HEK293T (cell line): Measurements from ENCODE around the gene KRT25.

Source experiments
- CTCF ChIA-PET: fragments of 350-600 bp; formaldehyde crosslinking; extraction: SDS; loops from one replicate; lab custom pipeline; 2021; ENCODE audit warnings: antibody characterized with exemption, inconsistent platforms; lab: Yijun Ruan, JAX
- POLR2A ChIA-PET: fragments of 350-600 bp; formaldehyde crosslinking; extraction: SDS; loops from one replicate; lab custom pipeline; 2020; ENCODE audit warnings: antibody characterized with exemption, inconsistent platforms; lab: Yijun Ruan, JAX
- DNase-seq: peaks from one replicate; pipeline ENCODE4 v3.0.0; 2012; ENCODE audit warnings: mixed read lengths; ENCODE audit errors: extremely low spot score
- ARNT ChIP-seq: fragments of 450-650 bp; IDR thresholded peaks from 2 replicates; pipeline ENCODE4 v1.6.1; 2017; ENCODE audit warnings: mild to moderate bottlenecking
- BHLHE40 ChIP-seq: fragments of 450-650 bp; IDR thresholded peaks from 2 replicates; pipeline ENCODE4 v1.6.1; 2016; ENCODE audit warnings: mild to moderate bottlenecking, moderate library complexity, borderline replicate concordance
- CTBP1 ChIP-seq: fragments of 450-650 bp; IDR thresholded peaks from 2 replicates; pipeline ENCODE4 v1.6.1; 2016; ENCODE audit warnings: borderline replicate concordance
- ELF4 ChIP-seq: fragments of 450-650 bp; IDR thresholded peaks from 2 replicates; pipeline ENCODE4 v1.6.1; 2017; ENCODE audit warnings: antibody characterized with exemption
- FOXA1 ChIP-seq: fragments of 450-650 bp; IDR thresholded peaks from 2 replicates; pipeline ENCODE4 v1.6.1; 2016; ENCODE audit warnings: mild to moderate bottlenecking
- FOXK2 ChIP-seq: fragments of 450-650 bp; IDR thresholded peaks from 2 replicates; pipeline ENCODE4 v1.6.1; 2016; ENCODE audit warnings: mild to moderate bottlenecking
- FOXM1 ChIP-seq: fragments of 450-650 bp; IDR thresholded peaks from 2 replicates; pipeline ENCODE4 v1.6.1; 2017; ENCODE audit warnings: mild to moderate bottlenecking, borderline replicate concordance
- HDGF ChIP-seq: fragments of 450-650 bp; IDR thresholded peaks from 2 replicates; pipeline ENCODE4 v1.6.1; 2017; ENCODE audit warnings: antibody characterized with exemption, borderline replicate concordance
- L3MBTL2 ChIP-seq: fragments of 450-650 bp; conservative IDR thresholded peaks from 2 replicates; pipeline ENCODE4 v1.6.1; 2016; ENCODE audit warnings: mild to moderate bottlenecking
- LEF1 ChIP-seq: fragments of 450-650 bp; IDR thresholded peaks from 2 replicates; pipeline ENCODE4 v1.6.1; 2017; ENCODE audit warnings: mild to moderate bottlenecking, borderline replicate concordance
- NFRKB ChIP-seq: fragments of 450-650 bp; IDR thresholded peaks from 2 replicates; pipeline ENCODE4 v1.6.1; 2016; ENCODE audit warnings: mild to moderate bottlenecking, moderate library complexity
- SP1 ChIP-seq: fragments of 450-650 bp; IDR thresholded peaks from 2 replicates; pipeline ENCODE4 v1.6.1; 2017
- SUZ12 ChIP-seq: fragments of 450-650 bp; IDR thresholded peaks from 2 replicates; pipeline ENCODE4 v1.6.1; 2016; ENCODE audit warnings: mild to moderate bottlenecking
- TARDBP ChIP-seq: fragments of 450-650 bp; IDR thresholded peaks from 2 replicates; pipeline ENCODE4 v1.6.1; 2016
- ZNF384 ChIP-seq: fragments of 450-650 bp; IDR thresholded peaks from 2 replicates; pipeline ENCODE4 v1.6.1; 2016
- TF ChIP-seq, protein P1 (sequence below): fragments of 450-650 bp; IDR thresholded peaks from 2 replicates; pipeline ENCODE4 v1.6.1; 2016

KRT25 gene

GRCh38 chr17:40722241-40722640 is 32.9 kb downstream of the KRT25 start:
- POLR2A ChIA-PET: interaction anchor here (0.6 kb wide), 1 partner anchor 29 kb away, joined by 3 read pairs; no protein-coding TSS in a partner anchor
- CTCF ChIA-PET: interaction anchor here (0.6 kb wide), 1 partner anchor 102 kb away, joined by 3 read pairs; no protein-coding TSS in a partner anchor
- TF ChIP-seq ZNF384 (no peak), ARNT (no peak), SUZ12 (no peak), ELF4 (no peak), BHLHE40 (no peak), TARDBP (no peak)
- no peak for DNase-seq

GRCh38 chr17:40720899-40721298 is 34.2 kb downstream of the KRT25 start:
- CTCF ChIA-PET: no interaction called here
- TF ChIP-seq TARDBP (no peak), CTBP1 (no peak), BHLHE40 (no peak), FOXK2 (no peak), ELF4 (no peak)
- POLR2A ChIA-PET: no interaction called here
- no peak for DNase-seq

GRCh38 chr17:40718930-40719329 is 36.2 kb downstream of the KRT25 start:
- CTCF ChIA-PET: no interaction called here
- POLR2A ChIA-PET: no interaction called here
- no peak for DNase-seq
- no peak for TF ChIP-seq SUZ12
- TF ChIP-seq HDGF: no peak
- TF ChIP-seq, protein P1, sequence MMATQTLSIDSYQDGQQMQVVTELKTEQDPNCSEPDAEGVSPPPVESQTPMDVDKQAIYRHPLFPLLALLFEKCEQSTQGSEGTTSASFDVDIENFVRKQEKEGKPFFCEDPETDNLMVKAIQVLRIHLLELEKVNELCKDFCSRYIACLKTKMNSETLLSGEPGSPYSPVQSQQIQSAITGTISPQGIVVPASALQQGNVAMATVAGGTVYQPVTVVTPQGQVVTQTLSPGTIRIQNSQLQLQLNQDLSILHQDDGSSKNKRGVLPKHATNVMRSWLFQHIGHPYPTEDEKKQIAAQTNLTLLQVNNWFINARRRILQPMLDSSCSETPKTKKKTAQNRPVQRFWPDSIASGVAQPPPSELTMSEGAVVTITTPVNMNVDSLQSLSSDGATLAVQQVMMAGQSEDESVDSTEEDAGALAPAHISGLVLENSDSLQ: no peak
- TF ChIP-seq LEF1: no peak
- no peak for TF ChIP-seq FOXA1
- TF ChIP-seq ELF4: no peak
- no peak for TF ChIP-seq SP1
- TF ChIP-seq L3MBTL2: no peak
- TF ChIP-seq BHLHE40: no peak
- no peak for TF ChIP-seq FOXK2
- TF ChIP-seq ARNT: no peak
- no peak for TF ChIP-seq ZNF384
- TF ChIP-seq TARDBP: no peak
- no peak for TF ChIP-seq FOXM1
- no peak for TF ChIP-seq NFRKB
- TF ChIP-seq CTBP1: no peak

GRCh38 chr17:40717776-40718175 is 37.4 kb downstream of the KRT25 start:
- no peak for TF ChIP-seq SP1
- TF ChIP-seq HDGF: no peak
- TF ChIP-seq CTBP1: no peak
- POLR2A ChIA-PET: no interaction called here
- CTCF ChIA-PET: no interaction called here
- no peak for DNase-seq

DNA sequence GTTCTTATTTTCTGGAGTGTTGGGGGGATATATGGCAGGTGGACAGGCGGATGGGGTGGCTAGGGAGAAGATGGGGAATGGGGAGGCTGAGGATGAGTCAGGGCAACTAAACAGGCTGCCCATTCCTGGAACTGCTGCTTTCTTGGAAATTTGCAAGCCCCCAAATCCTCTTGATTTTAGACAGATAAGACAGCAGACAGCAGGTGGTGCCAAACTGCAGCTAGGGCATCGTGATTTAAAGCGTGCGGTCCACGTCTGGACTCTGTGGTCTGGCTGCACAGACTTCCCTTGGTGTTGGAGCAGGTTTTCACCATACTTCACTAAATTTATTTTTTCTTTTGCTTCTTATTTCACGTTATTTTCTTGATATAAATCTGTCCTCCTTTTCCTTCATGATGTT is 40.7 kb downstream of the KRT25 start:
- CTCF ChIA-PET: no interaction called here
- POLR2A ChIA-PET: no interaction called here

GRCh38 chr17:40707745-40708144 is 47.4 kb downstream of the KRT25 start:
- TF ChIP-seq BHLHE40 (no peak), L3MBTL2 (no peak), FOXM1 (no peak)
- no peak for DNase-seq
- ChIA-PET POLR2A (no interaction called here), CTCF (no interaction called here)

More for the DNA sequence above, 40.7 kb downstream of the KRT25 start:
- no peak for DNase-seq
- TF ChIP-seq TARDBP (no peak), SUZ12 (no peak), SP1 (no peak), L3MBTL2 (no peak)
- TF ChIP-seq, protein P1: no peak

DNA sequence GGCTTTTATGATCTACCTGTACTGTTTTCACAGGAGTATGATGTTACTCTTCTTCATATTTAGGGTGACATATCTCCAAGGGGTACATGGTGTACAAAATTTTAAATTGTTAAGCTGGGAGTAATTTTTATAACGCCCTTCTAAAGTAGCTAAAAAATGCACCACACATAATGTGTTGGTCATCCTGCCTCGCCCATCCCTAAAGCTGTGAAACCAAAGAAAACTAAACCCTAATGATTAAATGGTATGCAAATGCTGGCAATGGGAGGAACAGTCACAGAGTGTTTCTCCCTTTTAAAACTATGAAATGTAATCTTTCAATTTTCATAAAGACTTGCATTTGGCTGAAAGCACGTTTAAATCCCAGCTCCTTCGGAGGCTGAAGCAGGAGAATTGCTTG is 49.5 kb downstream of the KRT25 start:
- CTCF ChIA-PET: interaction anchor here (0.6 kb wide), 1 partner anchor 943 kb away, joined by 3 read pairs; no protein-coding TSS in a partner anchor
- TF ChIP-seq ZNF384 (no peak), FOXK2 (no peak), CTBP1 (no peak), FOXA1 (no peak), ELF4 (no peak), FOXM1 (no peak), ARNT (no peak)
- TF ChIP-seq, protein P1: no peak
- DNase-seq: no peak
- POLR2A ChIA-PET: no interaction called here

DNA sequence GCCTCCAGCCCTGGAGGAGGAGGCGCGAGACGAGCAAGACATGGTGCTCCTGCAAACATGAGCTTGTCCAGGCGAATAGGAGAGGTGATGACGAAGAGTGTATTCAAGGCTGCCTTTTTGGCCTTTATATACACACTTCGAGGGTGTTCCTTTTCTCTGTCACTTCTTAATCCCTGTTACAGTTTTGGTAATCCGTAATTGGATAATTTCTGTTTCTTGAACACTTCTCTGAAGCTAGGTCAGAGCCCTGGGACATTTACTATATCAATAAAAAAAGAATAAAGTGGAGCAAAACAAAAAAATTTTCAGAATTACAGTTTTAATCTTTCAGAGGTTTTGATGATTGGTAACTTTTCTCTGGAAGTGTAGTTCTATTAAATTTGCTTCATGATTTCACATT is 51.5 kb downstream of the KRT25 start, which contains the start of gene KRT24:
KRT24 (minus strand) TSS at position 101 of the 400 bp plus-strand sequence; CDS start at position 42, 59 bp downstream.
- TF ChIP-seq FOXA1 (no peak), SUZ12 (no peak), TARDBP (no peak), FOXM1 (no peak), ZNF384 (no peak), ELF4 (no peak), BHLHE40 (no peak), L3MBTL2 (no peak), CTBP1 (no peak), NFRKB (no peak), LEF1 (no peak), FOXK2 (no peak), HDGF (no peak), SP1 (no peak), ARNT (no peak)
- TF ChIP-seq, protein P1: no peak
- CTCF ChIA-PET: no interaction called here
- POLR2A ChIA-PET: no interaction called here
- DNase-seq: no peak
